HAP-1 (cell line): Measurements from ENCODE around the gene PRKAB1.

ENCODE experiments used
- DNase-seq, 2 experiments: peaks; one replicate each; pipeline ENCODE4 v3.0.0-alpha.2; 2016 to 2020; ENCODE audit warnings: low spot score in 2 of 2
- H3K27me3 ChIP-seq: fragments of 250-450 bp; sonication (Bioruptor Pico); 2 replicates; pipeline ENCODE4 v1.5.1; 2020; ENCODE audit warnings: low read depth, mild to moderate bottlenecking, moderate library complexity
- H3K36me3 ChIP-seq: fragments of 250-450 bp; sonication (Bioruptor Pico); replicated peaks from 2 replicates; pipeline ENCODE4 v1.5.1; 2020; ENCODE audit warnings: mild to moderate bottlenecking
- H3K4me1 ChIP-seq: fragments of 250-450 bp; sonication (Bioruptor Pico); 2 replicates; pipeline ENCODE4 v1.5.1; 2020; ENCODE audit warnings: mild to moderate bottlenecking
- H3K4me3 ChIP-seq: fragments of 250-450 bp; sonication (Bioruptor Pico); 2 replicates; pipeline ENCODE4 v1.5.1; 2020; ENCODE audit warnings: mild to moderate bottlenecking, moderate library complexity
- H3K9me3 ChIP-seq: fragments of 250-450 bp; sonication (Bioruptor Pico); 2 replicates; pipeline ENCODE4 v1.5.1; 2020; ENCODE audit warnings: mild to moderate bottlenecking, moderate library complexity
- in situ Hi-C: fragments of 300-500 bp; cut with MboI; formaldehyde crosslinking; loops from 3 replicates; pipeline ENCODE4 v1.14.3; 2020; ENCODE audit warnings: low sequenced_read_pairs, inconsistent platforms, mixed read lengths

PRKAB1 gene

GRCh38 chr12:119669744-119670472, 2.0 kb downstream of the PRKAB1 start:
- Histone ChIP-seq H3K9me3 (no peaks in the 10 kb centered on the region), H3K4me3 (no peak overlapping the region), H3K27me3 (no peaks in the 10 kb centered on the region), H3K4me1 (0 out of 2 replicates have a peak, but pooled peaks cover 3% of the 10 kb centered on the region), H3K36me3 (peaks cover 41% of the 10 kb centered on the region)
- no peak for DNase-seq
- in situ Hi-C loops = no loop called here

GRCh38 chr12:119671070-119671469, 3.1 kb downstream of the PRKAB1 start:
- DNase-seq = no peak
- Histone ChIP-seq H3K4me3 (no peak overlapping the region), H3K36me3 (peaks cover 51% of the 10 kb centered on the region), H3K27me3 (no peaks in the 10 kb centered on the region), H3K9me3 (no peaks in the 10 kb centered on the region), H3K4me1 (0 out of 2 replicates have a peak, but pooled peaks cover 3% of the 10 kb centered on the region)
- in situ Hi-C loops = no loop called here

GRCh38 chr12:119672194-119672593, 4.3 kb downstream of the PRKAB1 start:
- peaks cover 63% of the 10 kb centered on the region for H3K36me3 ChIP-seq
- in situ Hi-C loops = no loop called here
- no peaks in the 10 kb centered on the region for H3K9me3 ChIP-seq
- H3K4me3 ChIP-seq = no peak overlapping the region
- no peaks in the 10 kb centered on the region for H3K27me3 ChIP-seq
- 0 out of 2 replicates have a peak, but pooled peaks cover 2% of the 10 kb centered on the region for H3K4me1 ChIP-seq
- no peak for DNase-seq

- no peaks in the 10 kb centered on the region for H3K4me1 ChIP-seq
- peaks cover 74% of the 10 kb centered on the region for H3K36me3 ChIP-seq
- in situ Hi-C loops = no loop called here
- DNase-seq = no peak
- H3K9me3 ChIP-seq = no peaks in the 10 kb centered on the region
- H3K27me3 ChIP-seq = no peaks in the 10 kb centered on the region
- no peak overlapping the region for H3K4me3 ChIP-seq
Observed at GRCh38 chr12:119673634-119674033, 5.7 kb downstream of the PRKAB1 start.

GRCh38 chr12:119674560-119674959, 6.6 kb downstream of the PRKAB1 start:
- Histone ChIP-seq H3K4me3 (no peak overlapping the region), H3K4me1 (no peaks in the 10 kb centered on the region), H3K9me3 (no peaks in the 10 kb centered on the region), H3K36me3 (peaks cover 80% of the 10 kb centered on the region), H3K27me3 (no peaks in the 10 kb centered on the region)
- in situ Hi-C loops = no loop called here
- DNase-seq = no peak

- no peak for DNase-seq
- H3K9me3 ChIP-seq = no peaks in the 10 kb centered on the region
- H3K4me1 ChIP-seq = no peaks in the 10 kb centered on the region
- H3K36me3 ChIP-seq = peaks cover 86% of the 10 kb centered on the region
- no peaks in the 10 kb centered on the region for H3K27me3 ChIP-seq
- H3K4me3 ChIP-seq = no peak overlapping the region
- in situ Hi-C loops = no loop called here
Observed at GRCh38 chr12:119676022-119676421, 8.1 kb downstream of the PRKAB1 start.

- in situ Hi-C loops = no loop called here
Observed at GRCh38 chr12:119676573-119676972, 8.6 kb downstream of the PRKAB1 start.

GRCh38 chr12:119678459-119678858, 10.5 kb downstream of the PRKAB1 start:
- peaks cover 77% of the 10 kb centered on the region for H3K36me3 ChIP-seq
- no peaks in the 10 kb centered on the region for H3K9me3 ChIP-seq
- no peaks in the 10 kb centered on the region for H3K27me3 ChIP-seq
- H3K4me3 ChIP-seq = no peak overlapping the region
- in situ Hi-C loops = no loop called here
- no peak for DNase-seq
- H3K4me1 ChIP-seq = peaks cover 9% of the 10 kb centered on the region

More at GRCh38 chr12:119676573-119676972, 8.6 kb downstream of the PRKAB1 start:
- no peaks in the 10 kb centered on the region for H3K9me3 ChIP-seq
- no peak for DNase-seq
- H3K36me3 ChIP-seq = peaks cover 88% of the 10 kb centered on the region
- H3K4me3 ChIP-seq = no peak overlapping the region
- no peaks in the 10 kb centered on the region for H3K4me1 ChIP-seq
- no peaks in the 10 kb centered on the region for H3K27me3 ChIP-seq

GRCh38 chr12:119679081-119679480, 11.1 kb downstream of the PRKAB1 start:
- Histone ChIP-seq H3K27me3 (no peaks in the 10 kb centered on the region), H3K9me3 (no peaks in the 10 kb centered on the region), H3K4me1 (peaks cover 9% of the 10 kb centered on the region), H3K36me3 (peaks cover 70% of the 10 kb centered on the region), H3K4me3 (no peak overlapping the region)
- DNase-seq = no peak
- in situ Hi-C loops = no loop called here

GRCh38 chr12:119679490-119679889, 11.6 kb downstream of the PRKAB1 start:
- H3K4me1 ChIP-seq = peaks cover 9% of the 10 kb centered on the region
- no peaks in the 10 kb centered on the region for H3K27me3 ChIP-seq
- DNase-seq = no peak
- in situ Hi-C loops = no loop called here
- peaks cover 66% of the 10 kb centered on the region for H3K36me3 ChIP-seq
- H3K9me3 ChIP-seq = no peaks in the 10 kb centered on the region
- no peak overlapping the region for H3K4me3 ChIP-seq

- Histone ChIP-seq H3K9me3 (no peaks in the 10 kb centered on the region), H3K36me3 (peaks cover 55% of the 10 kb centered on the region), H3K27me3 (no peaks in the 10 kb centered on the region), H3K4me1 (peaks cover 9% of the 10 kb centered on the region), H3K4me3 (no peak overlapping the region)
- in situ Hi-C loops = no loop called here
- DNase-seq = no peak
Observed at GRCh38 chr12:119681111-119681510, 13.2 kb downstream of the PRKAB1 start.

- peaks cover 9% of the 10 kb centered on the region for H3K4me1 ChIP-seq
- peak in 1 of 2 experiments; percentile 39 for DNase-seq
- in situ Hi-C loops = no loop called here
- no peak overlapping the region for H3K4me3 ChIP-seq
- no peaks in the 10 kb centered on the region for H3K9me3 ChIP-seq
- peaks cover 51% of the 10 kb centered on the region for H3K36me3 ChIP-seq
- no peaks in the 10 kb centered on the region for H3K27me3 ChIP-seq
Observed at GRCh38 chr12:119681728-119682638, 14.1 kb downstream of the PRKAB1 start.

GRCh38 chr12:119682639-119683252, 14.8 kb downstream of the PRKAB1 start:
- Histone ChIP-seq H3K4me1 (peaks cover 9% of the 10 kb centered on the region), H3K36me3 (peaks cover 47% of the 10 kb centered on the region), H3K4me3 (no peak overlapping the region), H3K9me3 (no peaks in the 10 kb centered on the region), H3K27me3 (no peaks in the 10 kb centered on the region)
- no peak for DNase-seq
- in situ Hi-C loops = no loop called here

GRCh38 chr12:119683413-119683812, 15.5 kb downstream of the PRKAB1 start:
- DNase-seq = no peak
- in situ Hi-C loops = no loop called here
- H3K9me3 ChIP-seq = no peaks in the 10 kb centered on the region
- H3K4me1 ChIP-seq = peaks cover 9% of the 10 kb centered on the region
- H3K4me3 ChIP-seq = no peak overlapping the region
- no peaks in the 10 kb centered on the region for H3K27me3 ChIP-seq
- peaks cover 48% of the 10 kb centered on the region for H3K36me3 ChIP-seq
